Measurements from ENCODE around the gene RAB7B. TPM values are rescaled to one million over a fixed set of nuclear protein-coding genes. Genes with fewer than 3 reads are reported as not detected.

Gene RAB7B
- total RNA-seq, 1 donor from 2014 or later: 18.9 TPM

- peak; percentile 27 for ATAC-seq
These were observed 30.6 kb downstream of the RAB7B start for GRCh38 chr1:205972491-205973168.

DNA sequence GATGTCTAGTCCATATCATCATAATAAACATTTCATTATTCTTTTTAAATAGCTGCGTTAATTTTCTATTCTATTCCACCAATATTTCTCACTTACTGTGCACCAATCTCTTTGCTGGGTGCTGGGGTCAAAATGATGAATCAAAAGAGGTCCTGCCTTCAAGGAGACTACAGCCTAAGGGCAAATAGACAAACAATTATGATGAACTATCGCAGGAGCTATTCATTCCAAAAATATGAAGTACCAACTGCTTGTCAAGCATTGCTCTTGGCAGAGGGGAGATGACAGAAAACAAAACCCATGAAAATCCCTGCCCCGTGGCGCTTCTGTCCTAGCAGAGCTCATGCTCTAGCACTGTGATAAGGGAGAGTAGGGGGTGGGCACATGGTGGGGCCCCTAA, 31.1 kb downstream of the RAB7B start:
- no peak for ATAC-seq

DNA sequence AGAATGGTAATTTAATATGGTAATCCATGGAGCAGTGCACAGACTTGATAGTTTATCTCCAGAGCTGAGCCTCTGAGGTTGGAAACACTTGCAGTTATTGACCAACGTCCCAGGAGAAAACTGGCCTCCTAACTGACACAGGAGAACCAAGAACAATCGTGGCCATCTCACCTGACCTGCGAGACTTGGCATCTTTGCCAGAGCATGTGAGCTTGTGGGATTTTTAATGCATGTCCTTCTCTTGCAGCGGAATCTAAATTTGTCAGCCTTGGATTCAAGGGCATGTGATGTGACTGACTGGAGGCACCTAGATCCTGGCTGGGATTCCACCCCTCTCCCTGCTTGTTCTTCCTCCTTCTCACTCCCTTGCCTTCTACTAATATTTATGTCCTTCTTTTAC, 32.1 kb downstream of the RAB7B start:
- ATAC-seq: no peak

- ATAC-seq: no peak
These were observed 32.7 kb downstream of the RAB7B start for GRCh38 chr1:205970486-205970885.

GRCh38 chr1:205969229-205969628, 34.0 kb downstream of the RAB7B start:
- no peak for ATAC-seq

DNA sequence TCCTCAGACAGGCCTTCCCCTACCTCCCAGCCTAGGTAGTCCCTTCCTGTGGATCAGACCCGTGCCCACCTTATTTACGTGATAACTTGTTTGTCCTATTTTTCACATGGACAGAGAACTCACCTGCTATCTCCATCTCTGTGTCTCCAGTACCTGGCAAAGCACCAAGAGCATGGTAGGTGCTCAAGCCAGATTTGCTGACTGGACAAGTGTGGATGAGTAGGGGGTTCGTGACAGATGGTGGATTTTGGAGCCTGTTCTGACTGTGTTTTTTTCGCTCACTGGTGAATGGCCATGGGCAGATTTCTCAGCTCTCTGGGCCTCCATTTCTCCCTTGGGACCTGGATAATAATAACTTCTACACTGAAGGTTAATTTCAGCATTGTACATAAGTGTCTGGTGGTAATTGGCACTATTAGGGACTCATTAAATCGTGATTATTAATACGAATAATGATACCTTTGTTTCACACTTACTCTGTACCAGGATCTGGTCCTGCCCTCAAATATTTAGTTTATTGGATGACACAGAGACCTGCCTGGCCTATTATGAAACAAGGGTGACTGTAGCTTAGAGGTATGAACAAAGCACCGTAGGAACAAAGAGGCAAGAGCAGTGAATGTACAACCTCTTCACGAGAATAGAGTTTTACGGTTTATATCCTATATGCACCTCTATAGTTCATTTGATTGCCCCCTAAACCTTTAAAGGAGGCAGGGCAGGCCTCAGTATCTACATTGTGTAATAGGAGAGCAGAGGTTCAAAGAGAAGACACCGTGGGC, 35.5 kb downstream of the RAB7B start:
- ATAC-seq: peak; percentile 43

DNA sequence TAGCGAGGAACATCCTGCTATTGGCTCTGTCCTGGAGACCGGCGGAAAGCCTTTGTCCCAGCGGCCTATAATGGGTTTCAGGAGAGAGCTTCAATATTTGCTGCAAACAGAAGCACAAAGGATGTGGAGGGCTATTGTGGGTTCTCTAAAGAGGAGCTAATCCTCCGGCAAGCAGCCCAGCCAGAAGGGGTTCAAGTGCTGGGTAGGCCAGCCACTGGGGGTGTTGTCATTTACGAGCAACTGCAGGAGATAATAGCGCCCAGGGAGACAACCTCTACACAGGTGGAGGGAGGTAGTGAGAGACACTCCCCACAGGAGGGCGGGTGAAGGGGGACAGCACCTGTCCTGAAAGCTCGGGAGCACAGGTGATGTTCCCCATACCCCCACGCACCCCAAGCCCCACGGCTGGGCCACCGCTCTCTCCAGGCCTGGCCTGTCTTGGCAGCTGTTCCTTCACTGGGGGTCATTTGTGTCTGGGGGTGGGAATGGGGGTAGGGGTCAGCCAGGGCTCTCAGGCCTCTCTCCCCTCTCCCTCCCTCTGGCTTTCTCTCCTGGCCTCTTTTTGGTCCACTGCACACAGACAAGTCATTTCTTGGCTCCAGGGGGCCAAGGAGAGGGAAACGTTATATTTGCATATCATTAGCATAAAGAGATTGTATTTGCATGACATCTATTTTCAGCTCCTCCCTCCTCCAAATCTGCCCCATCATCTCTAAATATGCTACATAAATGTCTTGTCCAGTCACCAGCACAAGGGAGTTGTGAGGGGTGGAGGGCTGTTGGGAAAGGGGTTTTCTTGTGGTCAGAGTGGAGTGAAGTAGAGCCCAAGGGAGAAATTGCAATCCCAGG, 37.9 kb downstream of the RAB7B start:
- no peak for ATAC-seq

- ATAC-seq: peak; percentile 44
These were observed 39.6 kb downstream of the RAB7B start for GRCh38 chr1:205963352-205964155.

DNA sequence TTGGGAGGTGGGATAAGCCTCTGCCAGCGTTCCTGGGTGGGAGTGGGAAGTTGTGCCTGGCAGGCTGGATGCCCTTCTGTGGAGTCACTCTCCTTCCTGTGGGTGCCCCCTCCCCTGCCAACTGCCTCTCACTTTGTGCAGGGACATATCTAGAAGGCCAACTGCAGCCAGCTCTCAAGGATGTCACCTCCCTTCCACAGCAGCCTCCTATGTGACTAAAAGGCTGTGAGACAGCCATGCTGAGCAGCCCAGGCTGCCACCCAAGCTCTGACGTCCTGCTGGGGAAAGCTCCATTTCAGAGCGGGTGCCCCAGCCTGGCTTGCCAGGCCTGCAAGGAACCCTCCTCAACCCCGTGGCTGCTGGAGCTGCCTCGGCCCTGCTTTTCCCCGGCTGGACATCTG, 40.4 kb downstream of the RAB7B start:
- ATAC-seq: no peak

- no peak for ATAC-seq
These were observed 41.0 kb downstream of the RAB7B start for GRCh38 chr1:205961991-205962820.

DNA sequence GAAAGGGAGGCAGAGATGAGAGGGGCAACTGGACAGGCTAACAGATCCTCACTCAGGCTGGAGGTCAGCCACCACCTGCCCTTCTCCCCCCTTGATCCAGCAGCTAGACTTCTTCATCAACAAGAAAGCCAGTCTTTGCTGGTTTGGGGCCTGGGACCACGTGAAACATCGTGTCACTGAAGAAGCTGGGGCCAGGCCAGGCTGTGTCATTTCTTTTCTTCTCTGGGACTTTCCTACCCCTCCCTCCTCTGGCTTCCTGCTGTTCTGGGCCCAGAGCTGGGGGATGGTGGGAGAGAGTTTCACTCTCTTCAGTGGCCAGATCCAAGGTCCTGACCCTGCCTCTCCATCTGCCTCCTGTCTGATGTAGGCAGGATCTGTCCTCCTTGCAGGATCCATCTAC, 41.8 kb downstream of the RAB7B start:
- peak; percentile 11 for ATAC-seq

- no peak for ATAC-seq
These were observed 43.4 kb downstream of the RAB7B start for GRCh38 chr1:205959789-205960188.

DNA sequence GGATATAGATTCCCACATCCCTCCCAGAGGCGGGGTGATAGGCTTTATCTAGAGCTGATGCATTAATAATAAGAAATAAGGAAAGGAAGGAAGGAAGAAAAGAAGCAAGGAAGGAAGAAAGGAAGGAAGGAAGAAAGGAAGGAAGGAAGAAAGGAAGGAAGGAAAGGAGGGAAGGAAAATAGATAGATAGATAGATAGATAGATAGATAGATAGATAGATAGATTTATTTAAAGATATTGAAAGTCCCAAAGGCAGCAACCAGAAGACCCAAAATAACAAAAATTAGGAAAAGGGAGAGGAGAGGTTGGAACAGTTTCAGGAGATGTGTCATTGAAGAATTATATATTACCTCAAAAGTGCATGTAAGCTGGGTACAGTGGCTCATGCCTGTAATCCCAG, 47.7 kb downstream of the RAB7B start:
- no peak for ATAC-seq

DNA sequence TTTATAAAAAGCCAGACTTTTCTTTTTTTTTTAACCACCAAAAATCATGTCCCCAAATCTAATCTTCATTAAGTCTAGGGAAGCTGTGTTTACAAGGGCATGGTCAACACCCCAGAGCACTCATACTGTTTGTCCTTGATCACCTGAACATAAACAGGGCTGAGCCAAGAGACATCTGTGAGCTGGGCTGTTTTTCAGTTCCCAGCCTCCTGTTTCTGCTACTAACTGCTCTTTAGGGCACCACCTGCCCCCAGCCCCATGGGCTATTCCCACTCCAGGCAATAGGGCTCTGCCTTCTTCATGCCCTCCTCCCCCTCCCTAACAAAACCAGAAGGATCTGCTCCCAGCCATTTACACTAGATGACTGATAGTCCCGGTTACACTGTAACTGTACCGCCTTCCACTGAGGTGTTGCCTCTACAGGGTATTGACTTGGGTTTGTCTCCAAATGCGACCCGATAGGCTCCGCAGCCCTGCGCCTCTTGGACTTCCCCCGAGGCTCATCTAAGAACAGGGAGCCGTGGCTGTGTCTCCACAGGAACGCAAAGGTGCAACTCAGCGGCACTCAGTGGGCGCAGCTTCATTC, 48.3 kb downstream of the RAB7B start:
- no peak for ATAC-seq

- no peak for ATAC-seq
These were observed 51.4 kb downstream of the RAB7B start for GRCh38 chr1:205951746-205952145.

- ATAC-seq: peak; percentile 75
These were observed 52.2 kb downstream of the RAB7B start for GRCh38 chr1:205950826-205951549.

DNA sequence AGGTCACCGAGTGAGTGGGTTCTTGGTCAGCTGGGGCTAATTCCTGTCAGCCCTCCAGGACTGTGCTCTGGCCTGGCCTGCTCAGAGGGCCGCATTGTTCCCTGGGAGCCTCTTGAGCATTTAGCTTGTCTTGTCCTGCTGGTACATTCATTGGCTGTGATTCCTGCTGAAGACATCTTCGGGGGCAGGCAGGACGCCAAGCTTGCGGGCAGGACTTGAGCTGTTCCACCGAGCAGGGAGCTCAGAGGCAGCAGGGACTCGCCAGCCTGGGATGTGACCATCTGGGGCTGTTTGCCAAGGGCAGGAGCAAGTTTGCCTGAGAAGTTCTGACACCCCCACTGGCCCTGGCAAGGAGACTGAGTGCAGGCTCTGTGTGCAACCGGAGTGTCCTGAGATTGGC, 52.9 kb downstream of the RAB7B start:
- peak; percentile 4 for ATAC-seq

- no peak for ATAC-seq
These were observed 53.4 kb downstream of the RAB7B start for GRCh38 chr1:205949753-205950152.

- no peak for ATAC-seq
These were observed 54.3 kb downstream of the RAB7B start for GRCh38 chr1:205948886-205949285.

- no peak for ATAC-seq
These were observed 55.2 kb downstream of the RAB7B start for GRCh38 chr1:205948039-205948438.

All from esophagus mucosa (tissue), 1 donor.